ENCODE data around the gene CD300LB. TPM values are rescaled to one million over a fixed set of nuclear protein-coding genes. Genes with fewer than 3 reads are reported as not detected.

The CD300LB gene
- total RNA-seq, 6 experiments from 2014 or later = not detected

- H3K4me3 Mint-ChIP-seq = no peak overlapping the region
- no peak overlapping the region for H3K27ac Mint-ChIP-seq
- TF ChIP-seq CTCF (IDR thresholded peaks at IDR 0.05) = no peak
- peaks cover 15% of the 10 kb centered on the region for H3K36me3 Mint-ChIP-seq (ENCODE audit: low read depth)
- H3K27me3 Mint-ChIP-seq (ENCODE audit: insufficient read depth) = peaks cover 8% of the 10 kb centered on the region
- no peaks in the 10 kb centered on the region for H3K4me1 Mint-ChIP-seq (ENCODE audit: low read depth)
- DNase-seq = no peak
- peaks cover 84% of the 10 kb centered on the region for H3K9me3 Mint-ChIP-seq
Observed at GRCh38 chr17:74547264-74547663, 16.0 kb upstream of the CD300LB start.

GRCh38 chr17:74546586-74546985 is 15.3 kb upstream of the CD300LB start:
- Mint-ChIP-seq H3K36me3 (ENCODE audit: low read depth) (peaks cover 17% of the 10 kb centered on the region), H3K9me3 (peaks cover 84% of the 10 kb centered on the region), H3K4me3 (no peak overlapping the region), H3K27ac (no peak overlapping the region), H3K27me3 (ENCODE audit: insufficient read depth) (peaks cover 8% of the 10 kb centered on the region), H3K4me1 (ENCODE audit: low read depth) (no peaks in the 10 kb centered on the region)
- DNase-seq = no peak
- TF ChIP-seq CTCF (IDR thresholded peaks at IDR 0.05) = no peak

- H3K27ac Mint-ChIP-seq = no peak within 1 kb of the TSS
Observed at GRCh38 chr17:74545843-74546230, 14.6 kb upstream of the CD300LB start, which contains the start of gene CD300C. CD300C (minus strand) TSS chr17:74546115; CDS start chr17:74545782, 333 bp downstream.

GRCh38 chr17:74544991-74545842 is 13.9 kb upstream of the CD300LB start:
- Mint-ChIP-seq H3K9me3 (peaks cover 82% of the 10 kb centered on the region), H3K27ac (no peak overlapping the region), H3K27me3 (ENCODE audit: insufficient read depth) (peaks cover 7% of the 10 kb centered on the region), H3K4me3 (no peak overlapping the region), H3K4me1 (ENCODE audit: low read depth) (no peaks in the 10 kb centered on the region), H3K36me3 (ENCODE audit: low read depth) (peaks cover 13% of the 10 kb centered on the region)
- no peak for DNase-seq
- no peak for TF ChIP-seq CTCF (IDR thresholded peaks at IDR 0.05)

More at GRCh38 chr17:74545843-74546230, 14.6 kb upstream of the CD300LB start, which contains the start of gene CD300C:
- DNase-seq = no peak
- no peaks in the 10 kb centered on the region for H3K4me1 Mint-ChIP-seq (ENCODE audit: low read depth)
- peaks cover 83% of the 10 kb centered on the region for H3K9me3 Mint-ChIP-seq
- no peak within 1 kb of the TSS for H3K4me3 Mint-ChIP-seq
- H3K36me3 Mint-ChIP-seq (ENCODE audit: low read depth) = peaks cover 13% of the 10 kb centered on the region
- H3K27me3 Mint-ChIP-seq (ENCODE audit: insufficient read depth) = peaks cover 8% of the 10 kb centered on the region
- no peak for TF ChIP-seq CTCF (IDR thresholded peaks at IDR 0.05)

GRCh38 chr17:74543891-74544760 is 12.9 kb upstream of the CD300LB start:
- no peak overlapping the region for H3K4me3 Mint-ChIP-seq
- DNase-seq = no peak
- no peak overlapping the region for H3K27ac Mint-ChIP-seq
- peaks cover 18% of the 10 kb centered on the region for H3K36me3 Mint-ChIP-seq (ENCODE audit: low read depth)
- H3K4me1 Mint-ChIP-seq (ENCODE audit: low read depth) = no peaks in the 10 kb centered on the region
- no peak for TF ChIP-seq CTCF (IDR thresholded peaks at IDR 0.05)
- H3K27me3 Mint-ChIP-seq (ENCODE audit: insufficient read depth) = peaks cover 6% of the 10 kb centered on the region
- H3K9me3 Mint-ChIP-seq = peaks cover 85% of the 10 kb centered on the region

Data from HFFc6 (cell line).